Keratinocyte (primary cell): ENCODE data around the gene MYOD1. TPM values are rescaled to one million over a fixed set of nuclear protein-coding genes. Genes with fewer than 3 reads are reported as not detected.

Experiments used
- DNase-seq: peaks from one replicate; pipeline ENCODE4 v3.0.0-alpha.2; 2011; ENCODE audit warnings: low read depth, missing footprints, low spot score
- FAIRE-seq: peaks from 2 replicates; lab custom pipeline; 2011; peaks lifted over from hg19 to GRCh38; lab: Jason Lieb, UNC
- H2AFZ ChIP-seq: 2 replicates; pipeline ENCODE4 v1.6.0; 2012; ENCODE audit warnings: low read length, control low read depth, inconsistent platforms; ENCODE audit not compliant: control insufficient read depth
- H3K27ac ChIP-seq: 2 replicates; pipeline ENCODE4 v1.5.1; 2011; ENCODE audit warnings: low read length; ENCODE audit not compliant: control insufficient read depth, insufficient read depth
- H3K27me3 ChIP-seq: 3 replicates; pipeline ENCODE4 v1.6.0; 2011; ENCODE audit warnings: low read length; ENCODE audit not compliant: control insufficient read depth, insufficient read depth; ENCODE audit errors: extremely low read depth
- H3K36me3 ChIP-seq, 2 experiments: 2 replicates in 1 of 2; 3 replicates in 1 of 2; pipeline ENCODE4 v1.5.1; 2011; ENCODE audit warnings: low read length in 2 of 2, mild to moderate bottlenecking in 1 of 2; ENCODE audit not compliant: control insufficient read depth in 2 of 2, insufficient read depth in 2 of 2; ENCODE audit errors: extremely low read depth in 1 of 2
- H3K4me1 ChIP-seq: 3 replicates; pipeline ENCODE4 v1.5.1; 2011; ENCODE audit warnings: low read length; ENCODE audit not compliant: control insufficient read depth, insufficient read depth; ENCODE audit errors: extremely low read depth
- H3K4me2 ChIP-seq: 3 replicates; pipeline ENCODE4 v1.6.0; 2011; ENCODE audit warnings: low read depth, low read length; ENCODE audit not compliant: control insufficient read depth, insufficient read depth; ENCODE audit errors: extremely low read depth
- H3K4me3 ChIP-seq, 3 experiments: fragments of 200-600 bp in 1 of 3; sonication (generic) in 1 of 3; 2 replicates in 2 of 3; 3 replicates in 1 of 3; pipeline ENCODE4 v1.5.1; 2011 to 2016; ENCODE audit warnings: low read length in 3 of 3, mild to moderate bottlenecking in 3 of 3, control low read depth in 2 of 3, inconsistent platforms in 1 of 3, low read depth in 1 of 3, mixed read lengths in 1 of 3, mixed run types in 1 of 3, moderate library complexity in 1 of 3; ENCODE audit not compliant: control insufficient read depth in 2 of 3, insufficient read depth in 2 of 3; ENCODE audit errors: extremely low read depth in 1 of 3
- H3K79me2 ChIP-seq: 2 replicates; pipeline ENCODE4 v1.6.0; 2012; ENCODE audit warnings: low read length; ENCODE audit not compliant: control insufficient read depth, insufficient read depth
- H3K9ac ChIP-seq: 3 replicates; pipeline ENCODE4 v1.6.0; 2011; ENCODE audit warnings: low read length; ENCODE audit not compliant: control insufficient read depth, insufficient read depth; ENCODE audit errors: extremely low read depth
- H3K9me1 ChIP-seq: 3 replicates; pipeline ENCODE4 v1.6.0; 2011; ENCODE audit warnings: low read length; ENCODE audit not compliant: control insufficient read depth, insufficient read depth; ENCODE audit errors: extremely low read depth
- H3K9me3 ChIP-seq: 2 replicates; pipeline ENCODE4 v1.5.1; 2012; ENCODE audit warnings: low read depth, low read length; ENCODE audit not compliant: control insufficient read depth
- H4K20me1 ChIP-seq: 3 replicates; pipeline ENCODE4 v1.6.0; 2011; ENCODE audit warnings: low read length; ENCODE audit not compliant: control insufficient read depth, insufficient read depth; ENCODE audit errors: extremely low read depth
- EZH2 ChIP-seq: IDR thresholded peaks from one replicate; pipeline ENCODE4 v1.6.1; 2012; ENCODE audit warnings: inconsistent platforms, mild to moderate bottlenecking, low read length, moderate library complexity
- dilution Hi-C: fragments of 300-500 bp; cut with MboI; formaldehyde crosslinking; loops from one replicate; pipeline ENCODE4 v1.7.0; 2020; ENCODE audit warnings: low sequenced_read_pairs; ENCODE audit not compliant: extremely low pct_ligation_motif_present
- polyA plus RNA-seq, 5 experiments: library from polyadenylated mRNA; depleted of rRNA in 3 of 5; stranded (reverse) in 3 of 5; stranded (forward) in 1 of 5; unstranded in 1 of 5; fragments of >200 nt; gene quantifications; 1 replicate in 1 of 5; 2 replicates in 3 of 5; 3 replicates in 1 of 5; pipeline versions ENCODE4 v1.2.1 to v1.2.3, GENCODE V29; 2011 to 2012; ENCODE audit warnings: missing spikeins in 2 of 5, low read depth in 1 of 5, low replicate concordance in 1 of 5
- TF ChIP-seq, protein P1 (sequence below), 3 experiments: IDR thresholded peaks in 1 of 3; conservative IDR thresholded peaks in 1 of 3; optimal IDR thresholded peaks in 1 of 3; 2 replicates in 2 of 3; 3 replicates in 1 of 3; pipeline versions ENCODE3 to v1.5.1; 2011; ENCODE audit warnings: low read length in 3 of 3, mild to moderate bottlenecking in 3 of 3, moderate library complexity in 2 of 3, control low read depth in 1 of 3, inconsistent platforms in 1 of 3; ENCODE audit not compliant: insufficient read depth in 2 of 3; ENCODE audit errors: extremely low read depth in 1 of 3

The MYOD1 gene
- polyA plus RNA-seq, 1 donor (not counting 4 experiments of a cell fraction or from before 2014, with no cell fraction given), result not detected

DNA sequence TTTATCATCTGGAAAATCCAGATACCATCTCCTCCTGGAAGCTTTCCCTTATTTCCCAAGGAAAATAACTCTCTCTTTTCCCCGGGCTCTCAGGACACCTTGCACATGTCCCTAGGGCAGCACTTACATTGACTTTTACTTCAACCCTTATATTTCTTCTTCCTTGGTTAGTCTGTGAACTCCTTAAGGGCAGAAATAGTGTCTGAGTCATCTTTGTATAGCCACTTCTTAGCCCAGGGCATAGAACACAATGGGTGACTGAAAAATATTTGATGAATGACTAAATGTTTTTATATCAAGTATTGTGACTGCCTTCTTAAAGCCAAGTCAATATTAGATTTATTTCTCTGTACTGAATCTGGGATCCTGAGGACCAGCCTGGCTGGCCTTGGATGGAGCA is 45.4 kb upstream of the MYOD1 start:
- no peak for DNase-seq

DNA sequence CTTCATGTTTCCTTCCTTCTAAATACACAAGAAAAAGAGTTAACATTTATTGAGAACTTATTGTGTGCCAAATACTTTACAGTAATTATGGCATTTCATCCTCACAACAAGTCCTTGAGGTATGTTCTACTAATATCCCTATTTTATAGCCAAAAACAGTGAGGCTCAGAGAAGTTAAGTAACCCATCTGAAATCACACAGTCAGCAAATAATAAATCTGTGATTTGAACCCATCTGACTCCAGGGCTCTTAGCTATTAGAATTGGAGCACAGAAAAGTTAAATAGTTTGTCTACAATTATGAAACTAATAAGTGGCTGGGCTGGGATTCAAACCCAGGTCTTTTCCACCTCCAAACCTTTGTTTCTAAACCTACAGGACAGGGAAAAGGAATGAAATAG is 36.5 kb upstream of the MYOD1 start:
- FAIRE-seq (no peak), DNase-seq (no peak)
- Histone ChIP-seq H3K27me3 (peaks cover 7% of the 10 kb centered on the region), H3K36me3 (no peaks in the 10 kb centered on the region), H4K20me1 (no peaks in the 10 kb centered on the region), H3K9me3 (no peaks in the 10 kb centered on the region), H3K9ac (no peak overlapping the region), H3K9me1 (no peaks in the 10 kb centered on the region), H3K27ac (no peak overlapping the region), H3K79me2 (no peaks in the 10 kb centered on the region), H2AFZ (no peak overlapping the region), H3K4me2 (no peak overlapping the region), H3K4me3 (no peak overlapping the region), H3K4me1 (no peaks in the 10 kb centered on the region)
- dilution Hi-C loops, result no loop called here
- no peak for TF ChIP-seq EZH2
- TF ChIP-seq, protein P1, sequence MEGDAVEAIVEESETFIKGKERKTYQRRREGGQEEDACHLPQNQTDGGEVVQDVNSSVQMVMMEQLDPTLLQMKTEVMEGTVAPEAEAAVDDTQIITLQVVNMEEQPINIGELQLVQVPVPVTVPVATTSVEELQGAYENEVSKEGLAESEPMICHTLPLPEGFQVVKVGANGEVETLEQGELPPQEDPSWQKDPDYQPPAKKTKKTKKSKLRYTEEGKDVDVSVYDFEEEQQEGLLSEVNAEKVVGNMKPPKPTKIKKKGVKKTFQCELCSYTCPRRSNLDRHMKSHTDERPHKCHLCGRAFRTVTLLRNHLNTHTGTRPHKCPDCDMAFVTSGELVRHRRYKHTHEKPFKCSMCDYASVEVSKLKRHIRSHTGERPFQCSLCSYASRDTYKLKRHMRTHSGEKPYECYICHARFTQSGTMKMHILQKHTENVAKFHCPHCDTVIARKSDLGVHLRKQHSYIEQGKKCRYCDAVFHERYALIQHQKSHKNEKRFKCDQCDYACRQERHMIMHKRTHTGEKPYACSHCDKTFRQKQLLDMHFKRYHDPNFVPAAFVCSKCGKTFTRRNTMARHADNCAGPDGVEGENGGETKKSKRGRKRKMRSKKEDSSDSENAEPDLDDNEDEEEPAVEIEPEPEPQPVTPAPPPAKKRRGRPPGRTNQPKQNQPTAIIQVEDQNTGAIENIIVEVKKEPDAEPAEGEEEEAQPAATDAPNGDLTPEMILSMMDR (optimal IDR thresholded peaks at IDR 0.05 in 1 of 3, IDR thresholded peaks at IDR 0.05 in 1 of 3, conservative IDR thresholded peaks at IDR 0.05 in 1 of 3; ENCODE audit: extremely low read depth in 1 of 3, insufficient read depth in 2 of 3, low read length in 3 of 3), result no peak

More for the DNA sequence above, 45.4 kb upstream of the MYOD1 start:
- Histone ChIP-seq H3K27me3 (peaks cover 5% of the 10 kb centered on the region), H3K4me3 (no peak overlapping the region), H2AFZ (no peak overlapping the region), H3K4me1 (no peaks in the 10 kb centered on the region), H3K79me2 (no peaks in the 10 kb centered on the region), H3K36me3 (no peaks in the 10 kb centered on the region), H3K9ac (no peak overlapping the region), H3K9me1 (no peaks in the 10 kb centered on the region), H3K4me2 (no peak overlapping the region), H4K20me1 (no peaks in the 10 kb centered on the region), H3K27ac (no peak overlapping the region), H3K9me3 (no peaks in the 10 kb centered on the region)
- dilution Hi-C loops, result no loop called here
- no peak for FAIRE-seq
- TF ChIP-seq, protein P1 (optimal IDR thresholded peaks at IDR 0.05 in 1 of 3, IDR thresholded peaks at IDR 0.05 in 1 of 3, conservative IDR thresholded peaks at IDR 0.05 in 1 of 3; ENCODE audit: extremely low read depth in 1 of 3, insufficient read depth in 2 of 3, low read length in 3 of 3), result no peak
- TF ChIP-seq EZH2, result no peak
